Measurements from ENCODE around the gene ARHGEF16.

DNA sequence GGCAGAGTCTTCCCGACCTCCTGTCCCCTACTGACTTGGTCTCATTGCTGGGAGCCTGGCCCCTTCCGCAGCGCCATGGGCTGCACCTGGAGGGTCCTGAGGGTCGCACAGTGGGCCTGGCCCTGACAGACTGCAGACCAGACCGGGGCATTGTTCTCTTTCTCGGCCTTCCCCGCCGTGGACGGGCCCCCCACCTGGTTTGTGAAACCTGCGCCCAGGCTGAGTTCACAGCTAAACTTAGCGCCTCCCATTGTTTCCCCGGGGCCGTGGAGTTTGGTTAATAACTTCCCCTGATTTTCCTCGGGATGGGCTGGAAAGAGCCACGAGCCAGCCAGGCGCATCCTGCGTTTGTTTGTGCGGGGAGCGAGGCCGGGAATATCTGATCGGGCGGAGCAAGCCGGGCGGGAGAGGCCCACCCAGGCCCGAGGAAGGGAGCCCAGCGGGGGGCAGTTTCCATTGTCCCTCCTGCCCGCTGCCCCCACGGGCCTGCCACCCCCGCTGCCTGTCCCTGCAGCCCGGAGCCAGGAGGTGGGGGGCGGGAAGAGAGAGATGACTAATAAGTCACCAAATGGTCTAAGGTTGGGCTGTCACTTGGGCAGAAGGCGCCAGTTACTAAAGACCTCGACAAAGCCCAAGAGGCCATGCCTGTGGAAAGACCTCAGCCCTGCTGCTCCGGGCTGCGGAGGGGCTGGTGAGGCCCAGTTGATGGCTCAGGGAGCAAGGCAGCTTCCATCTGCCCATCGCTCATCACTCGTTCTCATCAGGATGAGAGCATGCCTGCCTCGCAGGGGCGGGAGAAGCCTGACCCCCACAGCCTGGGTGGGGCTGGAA lies 39.0 kb upstream of the ARHGEF16 start:
- TF ChIP-seq, protein P1, sequence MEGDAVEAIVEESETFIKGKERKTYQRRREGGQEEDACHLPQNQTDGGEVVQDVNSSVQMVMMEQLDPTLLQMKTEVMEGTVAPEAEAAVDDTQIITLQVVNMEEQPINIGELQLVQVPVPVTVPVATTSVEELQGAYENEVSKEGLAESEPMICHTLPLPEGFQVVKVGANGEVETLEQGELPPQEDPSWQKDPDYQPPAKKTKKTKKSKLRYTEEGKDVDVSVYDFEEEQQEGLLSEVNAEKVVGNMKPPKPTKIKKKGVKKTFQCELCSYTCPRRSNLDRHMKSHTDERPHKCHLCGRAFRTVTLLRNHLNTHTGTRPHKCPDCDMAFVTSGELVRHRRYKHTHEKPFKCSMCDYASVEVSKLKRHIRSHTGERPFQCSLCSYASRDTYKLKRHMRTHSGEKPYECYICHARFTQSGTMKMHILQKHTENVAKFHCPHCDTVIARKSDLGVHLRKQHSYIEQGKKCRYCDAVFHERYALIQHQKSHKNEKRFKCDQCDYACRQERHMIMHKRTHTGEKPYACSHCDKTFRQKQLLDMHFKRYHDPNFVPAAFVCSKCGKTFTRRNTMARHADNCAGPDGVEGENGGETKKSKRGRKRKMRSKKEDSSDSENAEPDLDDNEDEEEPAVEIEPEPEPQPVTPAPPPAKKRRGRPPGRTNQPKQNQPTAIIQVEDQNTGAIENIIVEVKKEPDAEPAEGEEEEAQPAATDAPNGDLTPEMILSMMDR (IDR thresholded peaks at IDR 0.05), result no peak
- TF ChIP-seq POLR2A (IDR thresholded peaks at IDR 0.05) (no peak), EP300 (IDR thresholded peaks at IDR 0.05) (no peak), POLR2AphosphoS5 (IDR thresholded peaks at IDR 0.05) (no peak)
